ENCODE data around the gene BNIP3. TPM values are rescaled to one million over a fixed set of nuclear protein-coding genes. Genes with fewer than 3 reads are reported as not detected.
"Not testable (repeated sequence)": the region's sequence is repeated elsewhere in the genome, so short reads cannot be mapped to it uniquely, and the experiment has no call there.

BNIP3 gene
- total RNA-seq, 8 experiments from 2014 or later, result 21.6 to 190 (median 61.0) TPM

DNA sequence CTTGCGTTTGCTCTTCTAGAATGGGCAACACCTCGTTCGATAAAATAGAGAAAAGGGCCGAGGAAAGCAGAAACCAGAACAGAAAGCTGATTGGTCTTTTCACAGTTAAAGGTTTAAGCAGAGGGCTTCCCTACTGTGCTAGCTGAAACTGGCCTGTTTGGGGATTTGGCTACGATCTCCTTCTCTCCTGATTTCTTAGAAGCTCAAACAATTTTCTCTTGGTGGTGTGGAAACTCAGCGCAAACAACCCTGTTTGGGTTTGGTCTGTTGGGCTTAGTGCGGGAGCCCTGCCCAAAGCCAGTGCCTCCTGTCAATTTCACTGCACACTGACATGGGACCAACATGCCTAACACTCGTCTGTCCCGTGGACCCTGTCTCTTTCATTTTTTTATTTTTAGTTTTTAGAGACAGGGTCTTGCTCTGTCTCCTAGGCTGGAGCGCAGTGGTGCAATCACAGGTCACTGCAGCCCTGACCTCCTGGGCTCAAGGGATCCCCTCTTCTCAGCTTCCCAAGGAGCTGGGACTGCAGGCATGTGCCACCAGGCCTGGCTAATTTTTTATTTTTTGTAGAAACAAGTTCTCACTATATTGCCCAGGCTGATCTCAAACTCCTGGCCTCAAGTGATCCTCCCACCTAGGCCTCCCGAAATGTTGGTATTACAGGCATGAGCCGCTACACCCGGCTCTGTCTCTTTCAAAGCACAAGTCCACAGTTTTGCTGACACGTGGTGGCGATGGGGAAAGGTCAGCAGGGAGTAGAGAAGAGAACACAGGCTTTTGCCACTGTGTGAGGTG is 16.5 kb upstream of the BNIP3 start:
- H3K4me3 ChIP-seq, result no peak overlapping the region
- peaks cover 4 to 15% of the 10 kb centered on the region in 2 donors for H3K4me1 ChIP-seq (replicated peaks in 1 of 2)
- WGBS, 10 experiments, result 17 to 88% (median 52%) methylated on average over 3 to 11 of the region's 15 CpGs
- H3K27ac ChIP-seq, result no peak overlapping the region
- in situ Hi-C loops (cut with MboI; ENCODE audit: low pct_unique_long_range_greater_than_20kb in 2 of 9, low sequenced_read_pairs in 9 of 9, unreplicated experiment in 9 of 9), result no loop called here
- no peak for ATAC-seq (replicated peaks in 6 of 8)

DNA sequence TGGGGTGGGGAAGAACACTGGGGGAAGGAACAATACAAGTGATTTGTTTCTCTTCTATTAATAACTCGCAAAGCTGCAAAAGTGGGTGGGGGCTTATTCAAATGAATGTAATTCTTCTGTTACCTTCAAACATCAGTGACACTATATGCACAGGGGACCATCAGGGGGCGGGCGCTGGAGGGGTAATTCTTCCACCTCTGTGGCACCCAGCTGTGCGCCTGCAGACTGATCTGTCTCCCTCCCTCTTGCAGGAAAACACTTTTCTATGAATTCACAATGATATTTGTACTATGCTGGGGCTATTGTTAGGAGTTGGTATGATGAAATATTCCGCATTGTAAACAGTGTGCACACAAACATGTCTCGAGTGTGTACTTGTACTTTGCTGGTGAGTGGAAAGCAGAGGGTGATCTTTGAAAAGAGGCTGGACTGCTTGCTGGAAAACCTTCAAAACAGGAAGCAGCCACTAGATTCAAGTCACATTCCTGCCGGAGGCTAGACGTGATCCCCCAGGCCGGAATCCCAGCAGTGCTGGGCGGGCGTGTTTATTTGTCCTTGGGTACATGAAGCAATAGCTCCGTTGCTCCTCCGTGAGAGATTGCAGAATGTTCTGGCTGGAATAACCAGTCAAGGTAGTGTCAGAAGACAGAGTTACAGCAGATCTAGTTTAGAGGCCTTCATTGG is 15.8 kb upstream of the BNIP3 start:
- Histone ChIP-seq H3K4me3 (no peak overlapping the region), H3K4me1 (replicated peaks in 1 of 2) (peaks cover 4 to 15% of the 10 kb centered on the region in 2 donors), H3K27ac (no peak overlapping the region)
- in situ Hi-C loops (cut with MboI; ENCODE audit: low pct_unique_long_range_greater_than_20kb in 2 of 9, low sequenced_read_pairs in 9 of 9, unreplicated experiment in 9 of 9), result no loop called here
- ATAC-seq (replicated peaks in 6 of 8), result peak; percentile 60 to 88 (median 70)
- WGBS, 10 experiments, result 0 to 67% (median 47%) methylated on average over 1 to 4 of the region's 13 CpGs; no CpG with 5 or more reads in 4 of the 10 experiments

DNA sequence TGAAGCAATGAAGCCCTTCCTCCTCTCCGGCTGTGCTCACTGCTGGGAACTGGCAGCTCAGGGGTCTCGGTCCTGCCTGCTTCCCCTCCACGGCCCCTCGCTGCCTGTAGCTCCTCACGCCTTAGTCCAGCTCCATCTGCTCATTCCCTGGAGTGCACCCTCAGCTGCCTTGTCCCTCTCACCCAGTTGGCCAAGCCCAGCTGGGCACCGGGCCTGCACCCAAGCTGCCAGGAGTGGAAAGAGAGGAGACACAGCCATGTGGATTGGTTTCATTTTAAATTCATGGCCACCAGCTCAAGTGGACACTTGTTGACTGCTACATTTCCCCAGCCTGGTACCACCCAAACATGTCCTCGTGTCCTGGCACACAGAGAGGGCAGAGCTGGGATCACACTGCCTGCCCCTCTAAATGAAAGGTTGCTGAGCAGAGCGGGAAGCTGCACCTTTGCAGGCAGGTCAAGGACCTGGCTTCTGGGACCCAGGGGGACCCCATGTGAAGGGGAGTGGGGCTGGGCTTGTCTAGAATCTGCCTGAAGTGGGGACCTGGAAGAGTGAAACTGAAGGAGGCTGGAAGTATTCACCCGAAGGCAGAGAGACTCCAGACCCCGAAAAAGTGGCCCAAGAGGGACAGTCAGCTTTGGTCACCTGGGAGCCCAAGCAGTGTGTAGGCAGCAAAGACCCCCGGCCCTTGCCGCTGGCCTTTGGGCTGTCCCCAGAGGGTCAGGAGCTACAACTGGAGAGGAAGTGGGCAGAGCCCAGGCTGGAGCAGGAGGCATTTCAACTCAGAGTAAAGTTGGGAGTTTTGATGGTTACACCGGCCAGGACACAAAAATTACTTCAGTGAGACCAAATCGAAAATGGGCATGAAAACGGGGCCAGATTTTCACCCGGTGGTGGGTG is 15.0 kb upstream of the BNIP3 start:
- ATAC-seq (replicated peaks in 6 of 8), result no peak
- in situ Hi-C loops (cut with MboI; ENCODE audit: low pct_unique_long_range_greater_than_20kb in 2 of 9, low sequenced_read_pairs in 9 of 9, unreplicated experiment in 9 of 9), result no loop called here
- H3K4me3 ChIP-seq, result no peak overlapping the region
- no peak overlapping the region for H3K27ac ChIP-seq
- peaks cover 4 to 15% of the 10 kb centered on the region in 2 donors for H3K4me1 ChIP-seq (replicated peaks in 1 of 2)
- WGBS, 10 experiments, result 40 to 100% (median 75%) methylated on average over 1 to 10 of the region's 16 CpGs; no CpG with 5 or more reads in 3 of the 10 experiments

DNA sequence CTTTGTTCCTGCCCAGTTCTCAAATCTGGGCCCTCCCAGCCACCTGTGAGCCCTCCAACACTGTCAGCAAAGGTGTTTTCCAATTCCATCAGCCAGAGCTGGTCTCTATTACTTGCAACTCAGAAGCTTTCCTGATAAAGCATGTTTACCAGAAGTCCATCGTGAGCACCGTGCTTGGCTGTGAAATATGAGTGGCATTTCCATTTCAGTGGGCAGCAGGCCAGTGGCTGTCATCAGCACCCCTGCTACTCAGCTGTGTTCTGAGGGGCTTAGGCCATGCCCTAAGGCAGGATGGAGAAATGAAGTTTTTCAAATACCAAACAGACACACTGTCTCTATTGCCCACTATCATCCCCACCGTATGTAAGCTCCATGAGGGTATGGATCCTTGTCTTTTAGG is 12.7 kb upstream of the BNIP3 start:
- in situ Hi-C loops (cut with MboI; ENCODE audit: low pct_unique_long_range_greater_than_20kb in 2 of 9, low sequenced_read_pairs in 9 of 9, unreplicated experiment in 9 of 9), result no loop called here
- ATAC-seq (replicated peaks in 6 of 8), result no peak
- Histone ChIP-seq H3K4me1 (replicated peaks in 1 of 2) (peaks cover 4 to 15% of the 10 kb centered on the region in 2 donors), H3K27ac (no peak overlapping the region), H3K4me3 (no peak overlapping the region)
- 25 to 100% (median 73%) methylated on average over 1 to 3 of the region's 3 CpGs; no CpG with 5 or more reads in 4 of the 10 experiments for whole genome bisulfite sequencing, 10 experiments

DNA sequence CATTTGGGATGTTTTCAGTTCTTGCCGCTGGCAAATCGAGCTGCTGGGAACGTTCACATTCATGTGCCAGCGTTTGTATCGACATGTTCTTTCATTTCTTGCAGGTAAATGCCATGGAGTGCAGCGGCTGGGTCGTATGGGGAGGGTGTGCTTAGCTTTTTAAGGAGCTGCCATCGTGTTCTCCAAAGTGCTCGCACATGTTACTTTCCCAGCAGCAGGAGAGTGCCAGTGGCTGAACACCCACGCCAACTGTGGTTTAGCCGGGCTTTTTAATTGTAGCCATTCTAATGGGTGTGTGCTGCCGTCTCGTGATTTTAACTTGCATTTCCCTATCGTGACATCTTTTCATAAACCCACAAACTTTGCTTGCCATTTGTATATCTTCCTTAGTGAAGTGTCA is 11.6 kb upstream of the BNIP3 start:
- in situ Hi-C loops (cut with MboI; ENCODE audit: low pct_unique_long_range_greater_than_20kb in 2 of 9, low sequenced_read_pairs in 9 of 9, unreplicated experiment in 9 of 9), result no loop called here
- ATAC-seq (replicated peaks in 6 of 8), result no peak
- Histone ChIP-seq H3K27ac (no peak overlapping the region), H3K4me3 (no peak overlapping the region), H3K4me1 (replicated peaks in 1 of 2) (peaks cover 4 to 11% of the 10 kb centered on the region in 2 donors)
- 54 to 100% (median 86%) methylated on average over 3 to 14 of the region's 14 CpGs for WGBS, 10 experiments

DNA sequence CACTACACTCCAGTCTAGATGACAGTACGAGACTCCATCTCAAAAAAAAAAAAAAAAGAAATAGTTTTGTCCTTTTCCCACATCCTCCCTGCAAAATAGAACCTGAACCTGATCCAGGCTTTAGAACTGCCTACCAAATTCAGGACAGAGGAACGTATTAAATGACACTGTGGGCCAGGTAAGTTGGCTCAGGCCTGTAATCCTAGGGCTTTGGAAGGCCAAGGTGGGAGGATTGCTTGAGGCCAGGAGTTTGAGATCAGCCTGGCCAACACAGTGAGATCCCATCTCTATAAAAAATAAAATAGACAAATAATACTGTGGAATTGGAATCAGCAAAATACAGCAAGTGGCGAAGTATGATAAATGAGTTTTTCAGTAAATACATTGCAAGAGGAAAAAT is 10.0 kb upstream of the BNIP3 start:
- in situ Hi-C loops (cut with MboI; ENCODE audit: low pct_unique_long_range_greater_than_20kb in 2 of 9, low sequenced_read_pairs in 9 of 9, unreplicated experiment in 9 of 9), result no loop called here
- ATAC-seq (replicated peaks in 6 of 8), result no peak
- Histone ChIP-seq H3K4me3 (no peak overlapping the region), H3K4me1 (replicated peaks in 1 of 2) (no peaks in the 10 kb centered on the region), H3K27ac (no peak overlapping the region)
- 19 to 86% (median 63%) methylated on average over 1 to 2 of the region's 3 CpGs; no CpG with 5 or more reads in 2 of the 10 experiments for WGBS, 10 experiments

DNA sequence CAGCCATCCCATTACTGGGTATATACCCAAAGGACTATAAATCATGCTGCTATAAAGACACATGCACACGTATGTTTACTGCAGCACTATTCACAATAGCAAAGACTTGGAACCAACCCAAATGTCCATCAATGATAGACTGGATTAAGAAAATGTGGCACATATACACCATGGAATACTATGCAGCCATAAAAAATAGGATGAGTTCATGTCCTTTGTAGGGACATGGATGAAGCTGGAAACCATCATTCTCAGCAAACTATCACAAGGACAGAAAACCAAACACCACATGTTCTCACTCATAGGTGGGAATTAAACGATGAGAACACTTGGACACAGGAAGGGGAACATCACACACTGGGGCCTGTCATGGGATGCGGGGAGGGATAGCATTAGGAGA is 6.1 kb upstream of the BNIP3 start:
- H3K4me3 ChIP-seq; ATAC-seq (replicated peaks in 6 of 8); H3K4me1 ChIP-seq (replicated peaks in 1 of 2); H3K27ac ChIP-seq; in situ Hi-C loops (cut with MboI; ENCODE audit: low pct_unique_long_range_greater_than_20kb in 2 of 9, low sequenced_read_pairs in 9 of 9, unreplicated experiment in 9 of 9): not testable (repeated sequence)
- WGBS, 10 experiments, result 40 to 100% (median 83%) methylated on average over 1 of the region's 3 CpGs; no CpG with 5 or more reads in 6 of the 10 experiments

DNA sequence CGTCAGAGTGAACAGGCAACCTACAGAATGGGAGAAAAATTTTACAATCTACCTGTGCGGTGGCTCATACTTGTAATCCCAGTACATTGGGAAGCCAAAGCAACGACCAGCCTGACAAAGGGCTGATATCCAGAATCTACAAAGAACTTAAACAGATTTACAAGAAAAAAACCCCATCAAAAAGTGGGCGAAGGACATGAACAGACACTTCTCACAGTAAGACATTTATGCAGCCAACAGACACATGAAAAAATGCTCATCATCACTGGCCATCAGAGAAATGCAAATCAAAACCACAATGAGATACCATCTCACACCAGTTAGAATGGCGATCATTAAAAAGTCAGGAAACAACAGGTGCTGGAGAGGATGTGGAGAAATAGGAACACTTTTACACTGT is 5.6 kb upstream of the BNIP3 start:
- H3K4me1 ChIP-seq (replicated peaks in 1 of 2); H3K4me3 ChIP-seq; in situ Hi-C loops (cut with MboI; ENCODE audit: low pct_unique_long_range_greater_than_20kb in 2 of 9, low sequenced_read_pairs in 9 of 9, unreplicated experiment in 9 of 9); ATAC-seq (replicated peaks in 6 of 8); H3K27ac ChIP-seq: not testable (repeated sequence)
- WGBS, 10 experiments, result 60 to 100% (median 86%) methylated on average over 1 to 4 of the region's 5 CpGs; no CpG with 5 or more reads in 2 of the 10 experiments

DNA sequence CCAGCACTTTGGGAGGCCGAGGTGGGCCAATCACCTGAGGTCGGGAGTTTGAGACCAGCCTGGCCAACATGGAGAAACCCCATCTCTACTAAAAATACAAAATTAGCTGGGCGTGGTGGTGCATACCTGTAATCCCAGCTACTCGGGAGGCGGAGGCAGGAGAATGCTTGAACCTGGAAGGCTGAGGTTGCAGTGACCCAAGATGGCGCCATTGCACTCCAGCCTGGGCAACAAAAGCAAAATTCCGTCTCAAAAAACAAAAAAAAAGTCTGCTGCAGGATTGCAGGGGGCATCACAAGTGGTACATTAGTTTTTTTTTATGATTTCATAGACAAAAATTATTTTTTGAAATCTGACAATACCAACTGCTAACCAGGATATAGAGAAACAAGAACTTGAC is 5.1 kb upstream of the BNIP3 start:
- H3K4me1 ChIP-seq (replicated peaks in 1 of 2); ATAC-seq (replicated peaks in 6 of 8); H3K4me3 ChIP-seq; H3K27ac ChIP-seq; in situ Hi-C loops (cut with MboI; ENCODE audit: low pct_unique_long_range_greater_than_20kb in 2 of 9, low sequenced_read_pairs in 9 of 9, unreplicated experiment in 9 of 9): not testable (repeated sequence)
- 80 to 100% (median 94%) methylated on average over 1 to 4 of the region's 7 CpGs; no CpG with 5 or more reads in 4 of the 10 experiments for WGBS, 10 experiments

DNA sequence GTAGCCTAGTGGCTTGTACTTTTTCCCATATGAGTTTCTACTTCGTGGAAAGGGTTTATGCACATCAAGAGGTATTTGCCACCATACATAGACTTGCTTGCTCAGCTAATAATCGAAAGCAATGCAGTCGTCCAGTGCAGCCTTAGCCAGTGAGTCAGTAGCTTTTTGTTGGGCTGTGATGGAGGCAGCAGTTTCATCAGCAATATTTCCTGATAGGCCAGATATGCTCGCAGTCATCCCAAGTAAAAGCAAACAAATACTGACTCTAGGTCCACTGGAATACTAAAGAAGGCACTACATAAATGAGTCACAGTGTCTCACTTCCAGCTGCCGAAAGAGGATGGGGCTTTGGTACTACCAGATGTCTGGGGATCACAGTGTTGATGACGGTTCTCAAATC is 2.1 kb upstream of the BNIP3 start:
- H3K27ac ChIP-seq, result no peak overlapping the region
- peaks cover 7 to 11% of the 10 kb centered on the region in 2 donors for H3K4me1 ChIP-seq (replicated peaks in 1 of 2)
- H3K4me3 ChIP-seq, result no peak overlapping the region
- 3 to 90% (median 79%) methylated on average over 2 to 6 of the region's 6 CpGs for WGBS, 10 experiments
- in situ Hi-C loops (cut with MboI; ENCODE audit: low pct_unique_long_range_greater_than_20kb in 2 of 9, low sequenced_read_pairs in 9 of 9, unreplicated experiment in 9 of 9), result no loop called here
- peak in 3 of 8 experiments; percentile 4 to 35 (median 27) for ATAC-seq (replicated peaks in 6 of 8)

DNA sequence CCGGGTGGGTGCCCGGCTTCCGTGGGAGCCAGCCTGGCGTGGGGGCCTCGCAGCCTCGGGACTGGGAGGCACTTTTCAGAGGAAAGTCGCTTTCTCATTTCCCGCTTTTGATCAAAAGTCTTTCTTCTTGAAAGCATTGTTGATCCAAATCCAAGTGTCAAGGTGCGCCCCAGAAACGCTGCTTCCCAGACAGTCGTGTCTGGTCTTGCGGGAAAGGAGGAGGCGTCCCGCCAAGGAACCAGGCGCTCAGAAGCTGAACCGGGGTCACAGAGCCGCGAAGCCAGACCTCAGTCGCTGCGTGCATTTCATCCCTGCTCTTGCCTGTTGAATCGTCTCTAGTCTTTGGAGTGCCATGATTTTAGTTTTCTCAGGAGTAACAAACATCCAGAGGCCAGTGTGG is 1.1 kb upstream of the BNIP3 start:
- ATAC-seq (replicated peaks in 6 of 8), result no peak
- Histone ChIP-seq H3K4me3 (peak overlapping the region; percentile 67 to 89 (median 76)), H3K4me1 (replicated peaks in 1 of 2) (peaks cover 15 to 21% of the 10 kb centered on the region in 2 donors), H3K27ac (no peak overlapping the region)
- in situ Hi-C loops (cut with MboI; ENCODE audit: low pct_unique_long_range_greater_than_20kb in 2 of 9, low sequenced_read_pairs in 9 of 9, unreplicated experiment in 9 of 9), result no loop called here
- 40 to 100% (median 91%) methylated on average over 1 to 9 of the region's 21 CpGs; no CpG with 5 or more reads in 3 of the 10 experiments for WGBS, 10 experiments

DNA sequence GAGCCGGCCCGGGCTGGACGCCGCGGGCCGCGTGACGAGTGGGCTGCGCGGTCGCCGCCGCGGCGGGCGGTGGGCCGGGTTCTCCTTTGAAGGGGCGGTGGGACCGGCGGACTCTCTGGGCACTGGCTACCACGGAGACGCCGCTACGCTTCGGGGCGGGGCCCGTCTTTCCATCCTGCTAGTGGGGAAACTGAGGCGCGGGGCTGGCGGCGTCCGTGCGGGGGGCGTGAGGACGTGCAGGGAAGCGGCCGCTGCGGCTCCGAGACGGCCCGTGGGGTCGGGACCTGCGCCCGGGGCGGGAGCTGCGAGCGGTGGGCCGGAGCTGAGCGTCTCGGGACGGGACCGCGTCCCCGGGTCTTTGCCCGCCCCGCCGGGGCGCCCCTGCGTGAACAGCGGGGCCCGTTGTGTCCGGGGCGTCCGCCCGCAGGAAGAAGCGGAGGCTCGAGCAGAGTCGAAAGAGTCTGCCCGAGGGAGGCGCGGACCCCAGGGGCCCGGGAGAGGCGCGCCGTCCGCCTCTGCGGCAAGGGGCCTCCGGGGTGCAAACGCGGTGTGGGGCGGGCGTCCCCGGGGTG is 548 bp upstream of the BNIP3 start:
- H3K4me3 ChIP-seq, result peak overlapping the region; percentile 67 to 89 (median 76)
- in situ Hi-C loops (cut with MboI; ENCODE audit: low pct_unique_long_range_greater_than_20kb in 2 of 9, low sequenced_read_pairs in 9 of 9, unreplicated experiment in 9 of 9), result no loop called here
- H3K4me1 ChIP-seq (replicated peaks in 1 of 2), result peaks cover 19 to 26% of the 10 kb centered on the region in 2 donors
- ATAC-seq (replicated peaks in 6 of 8), result peak in 7 of 8 experiments; percentile 1 to 25 (median 9)
- 0% methylated on average over 1 of the region's 83 CpGs; no CpG with 5 or more reads in 9 of the 10 experiments for WGBS, 10 experiments
- H3K27ac ChIP-seq, result peak overlapping the region; percentile 41 to 82

All from motor neuron (in vitro differentiated cells).